Measurements from ENCODE around the gene POLR2E. TPM values are rescaled to one million over a fixed set of nuclear protein-coding genes. Genes with fewer than 3 reads are reported as not detected.

Gene POLR2E
- total RNA-seq, 1 experiment from 2014 or later, result 281 TPM

DNA sequence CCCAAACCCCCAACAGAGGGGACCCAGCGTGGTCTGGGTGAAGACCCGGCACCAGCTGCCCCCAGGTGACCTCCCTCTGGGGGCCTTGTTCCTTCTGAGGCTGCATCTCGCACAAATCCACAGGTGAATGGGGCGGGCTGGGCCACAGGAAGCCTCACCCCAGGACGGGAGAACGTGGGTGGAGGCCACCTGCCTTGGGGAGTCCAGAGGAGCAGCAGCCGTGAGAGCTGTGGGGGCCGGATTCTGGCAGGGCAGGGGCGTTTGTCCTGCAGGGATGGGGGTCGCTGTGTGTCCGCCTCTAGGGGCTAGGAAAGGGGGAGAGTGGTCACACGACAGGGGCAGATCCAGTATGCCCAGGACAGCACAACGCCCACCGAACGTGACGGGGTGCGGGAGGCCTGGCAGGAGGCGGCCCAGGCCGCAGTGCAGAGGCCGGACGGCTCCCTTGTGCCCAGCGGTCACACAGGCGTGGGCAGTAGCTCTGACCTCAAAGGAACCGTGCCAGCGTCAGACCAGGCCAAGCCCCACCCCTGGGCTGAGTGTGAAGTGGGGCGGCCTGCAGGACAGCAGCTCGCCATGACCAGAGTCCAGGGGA, 6.7 kb downstream of the POLR2E start:
- H3K9ac ChIP-seq (ENCODE audit: low read length), result no peak overlapping the region
- no peaks in the 10 kb centered on the region for H3K27me3 ChIP-seq (ENCODE audit: insufficient read depth, low read length)
- H3K36me3 ChIP-seq (ENCODE audit: control insufficient read depth in 1 of 2, insufficient read depth in 2 of 2, low read length in 2 of 2), result peaks cover 22 to 45% of the 10 kb centered on the region in 2 experiments; a peak in 3 of 4 replicates
- CTCF ChIA-PET, result no interaction called here
- TF ChIP-seq RAD21 (IDR thresholded peaks at IDR 0.05; ENCODE audit: low read depth) (no peak), SIN3A (IDR thresholded peaks at IDR 0.05; ENCODE audit: low read depth) (no peak), EZH2phosphoT487 (IDR thresholded peaks at IDR 0.05; ENCODE audit: borderline replicate concordance) (no peak), POLR2AphosphoS5 (IDR thresholded peaks at IDR 0.05; ENCODE audit: low read depth, low read length) (no peak), CEBPB (IDR thresholded peaks at IDR 0.05; ENCODE audit: low read depth) (no peak), ZFX (IDR thresholded peaks at IDR 0.05) (no peak), SRF (IDR thresholded peaks at IDR 0.05; ENCODE audit: low read depth) (no peak), EZH2 (IDR thresholded peaks at IDR 0.05) (no peak), ZNF274 (IDR thresholded peaks at IDR 0.05; ENCODE audit: low read depth, low read length) (no peak), POLR2A (IDR thresholded peaks at IDR 0.05; ENCODE audit: borderline replicate concordance, extremely low read depth, insufficient read depth, insufficient read length) (no peak), CBX3 (IDR thresholded peaks at IDR 0.05; ENCODE audit: low read depth) (no peak), JUND (IDR thresholded peaks at IDR 0.05) (no peak), YY1 (IDR thresholded peaks at IDR 0.05; ENCODE audit: extremely low read depth, insufficient replicate concordance, low read depth, low read length) (no peak), EGR1 (IDR thresholded peaks at IDR 0.05; ENCODE audit: low read depth) (no peak), ELF1 (IDR thresholded peaks at IDR 0.05; ENCODE audit: borderline replicate concordance, low read depth) (no peak)
- TF ChIP-seq, protein P1, sequence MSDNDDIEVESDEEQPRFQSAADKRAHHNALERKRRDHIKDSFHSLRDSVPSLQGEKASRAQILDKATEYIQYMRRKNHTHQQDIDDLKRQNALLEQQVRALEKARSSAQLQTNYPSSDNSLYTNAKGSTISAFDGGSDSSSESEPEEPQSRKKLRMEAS (IDR thresholded peaks at IDR 0.05), result no peak
- TF ChIP-seq, protein P2, sequence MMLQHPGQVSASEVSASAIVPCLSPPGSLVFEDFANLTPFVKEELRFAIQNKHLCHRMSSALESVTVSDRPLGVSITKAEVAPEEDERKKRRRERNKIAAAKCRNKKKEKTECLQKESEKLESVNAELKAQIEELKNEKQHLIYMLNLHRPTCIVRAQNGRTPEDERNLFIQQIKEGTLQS (IDR thresholded peaks at IDR 0.05), result no peak
- TF ChIP-seq, protein P3, sequence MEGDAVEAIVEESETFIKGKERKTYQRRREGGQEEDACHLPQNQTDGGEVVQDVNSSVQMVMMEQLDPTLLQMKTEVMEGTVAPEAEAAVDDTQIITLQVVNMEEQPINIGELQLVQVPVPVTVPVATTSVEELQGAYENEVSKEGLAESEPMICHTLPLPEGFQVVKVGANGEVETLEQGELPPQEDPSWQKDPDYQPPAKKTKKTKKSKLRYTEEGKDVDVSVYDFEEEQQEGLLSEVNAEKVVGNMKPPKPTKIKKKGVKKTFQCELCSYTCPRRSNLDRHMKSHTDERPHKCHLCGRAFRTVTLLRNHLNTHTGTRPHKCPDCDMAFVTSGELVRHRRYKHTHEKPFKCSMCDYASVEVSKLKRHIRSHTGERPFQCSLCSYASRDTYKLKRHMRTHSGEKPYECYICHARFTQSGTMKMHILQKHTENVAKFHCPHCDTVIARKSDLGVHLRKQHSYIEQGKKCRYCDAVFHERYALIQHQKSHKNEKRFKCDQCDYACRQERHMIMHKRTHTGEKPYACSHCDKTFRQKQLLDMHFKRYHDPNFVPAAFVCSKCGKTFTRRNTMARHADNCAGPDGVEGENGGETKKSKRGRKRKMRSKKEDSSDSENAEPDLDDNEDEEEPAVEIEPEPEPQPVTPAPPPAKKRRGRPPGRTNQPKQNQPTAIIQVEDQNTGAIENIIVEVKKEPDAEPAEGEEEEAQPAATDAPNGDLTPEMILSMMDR (IDR thresholded peaks at IDR 0.05 in 2 of 3, conservative IDR thresholded peaks at IDR 0.05 in 1 of 3; ENCODE audit: borderline replicate concordance in 1 of 3, insufficient read depth in 1 of 3, low read depth in 2 of 3, low read length in 2 of 3), result no peak
- H3K4me1 ChIP-seq (ENCODE audit: control insufficient read depth in 1 of 2, insufficient read depth in 2 of 2, low read length in 2 of 2), result peaks cover under 1 to 2% of the 10 kb centered on the region in 2 experiments; a peak in 2 of 4 replicates
- peaks cover 30% of the 10 kb centered on the region for H3K79me2 ChIP-seq (ENCODE audit: insufficient read depth, low read length)
- RAD21 ChIA-PET (ENCODE audit: low non-redundant PET in 1 of 2, low total read pairs in 2 of 2, uncharacterized antibody in 2 of 2, unreplicated experiment in 2 of 2), result no interaction called here
- intact Hi-C loops (cut with micrococcal nuclease), result no loop called here
- no peaks in the 10 kb centered on the region for H3K9me3 ChIP-seq (ENCODE audit: control insufficient read depth in 1 of 2, insufficient read depth in 1 of 2, low read depth in 1 of 2, low read length in 2 of 2)
- H3K27ac ChIP-seq (ENCODE audit: low read depth, low read length), result peak overlapping the region; percentile 10; the same call in 1 of the 2 replicates
- no TSS peak for BruUV-seq (replicated peaks)
- no peak for ATAC-seq
- H3K4me2 ChIP-seq (ENCODE audit: low read length), result no peak overlapping the region
- POLR2A ChIA-PET, result interaction anchor here (1.1 kb wide), 1 partner anchor 24 kb away, joined by 3 read pairs; no protein-coding TSS in a partner anchor
- no peak overlapping the region for H2AFZ ChIP-seq (ENCODE audit: low read depth, low read length, poor library complexity, severe bottlenecking)
- H3K9me2 ChIP-seq (ENCODE audit: insufficient read depth), result no peaks in the 10 kb centered on the region
- H4K20me1 ChIP-seq (ENCODE audit: insufficient read depth), result no peaks in the 10 kb centered on the region
- no peak overlapping the region for H3K4me3 ChIP-seq (replicated peaks in 1 of 2; ENCODE audit: low read depth in 1 of 2, low read length in 2 of 2)
- DNase-seq (ENCODE audit: low read depth, low spot score), result no peak
